ENCODE results near the gene IGSF23.

DNA sequence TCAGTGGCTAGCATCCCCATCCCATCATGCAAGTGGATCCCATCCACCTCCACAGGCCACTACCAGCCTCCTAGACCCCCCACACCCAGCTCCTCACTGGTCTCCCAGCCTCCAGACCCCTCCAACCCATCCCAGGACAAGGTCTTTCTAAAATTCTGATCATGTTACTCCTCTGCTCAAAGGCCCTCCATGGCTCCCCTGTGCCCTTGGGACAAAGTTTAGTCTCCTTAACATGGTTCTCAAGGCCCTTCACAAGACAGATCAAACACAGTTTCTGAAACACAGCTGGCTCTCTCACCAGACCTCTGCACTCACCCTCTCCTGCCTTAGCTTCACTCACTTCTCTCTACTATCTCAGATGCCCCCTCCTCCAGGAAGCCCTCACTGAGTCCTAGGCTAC is 67.2 kb downstream of the IGSF23 start:
- TF ChIP-seq, protein P1, sequence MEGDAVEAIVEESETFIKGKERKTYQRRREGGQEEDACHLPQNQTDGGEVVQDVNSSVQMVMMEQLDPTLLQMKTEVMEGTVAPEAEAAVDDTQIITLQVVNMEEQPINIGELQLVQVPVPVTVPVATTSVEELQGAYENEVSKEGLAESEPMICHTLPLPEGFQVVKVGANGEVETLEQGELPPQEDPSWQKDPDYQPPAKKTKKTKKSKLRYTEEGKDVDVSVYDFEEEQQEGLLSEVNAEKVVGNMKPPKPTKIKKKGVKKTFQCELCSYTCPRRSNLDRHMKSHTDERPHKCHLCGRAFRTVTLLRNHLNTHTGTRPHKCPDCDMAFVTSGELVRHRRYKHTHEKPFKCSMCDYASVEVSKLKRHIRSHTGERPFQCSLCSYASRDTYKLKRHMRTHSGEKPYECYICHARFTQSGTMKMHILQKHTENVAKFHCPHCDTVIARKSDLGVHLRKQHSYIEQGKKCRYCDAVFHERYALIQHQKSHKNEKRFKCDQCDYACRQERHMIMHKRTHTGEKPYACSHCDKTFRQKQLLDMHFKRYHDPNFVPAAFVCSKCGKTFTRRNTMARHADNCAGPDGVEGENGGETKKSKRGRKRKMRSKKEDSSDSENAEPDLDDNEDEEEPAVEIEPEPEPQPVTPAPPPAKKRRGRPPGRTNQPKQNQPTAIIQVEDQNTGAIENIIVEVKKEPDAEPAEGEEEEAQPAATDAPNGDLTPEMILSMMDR (IDR thresholded peaks at IDR 0.05; ENCODE audit: insufficient read depth, low read length, poor library complexity, severe bottlenecking) = no peak
- no peak for TF ChIP-seq EZH2phosphoT487 (conservative IDR thresholded peaks at IDR 0.05; ENCODE audit: low read length)

All from SU-DHL-6 (cell line).